SH-SY5Y (cell line): Measurements from ENCODE around the gene NUP93.

Experiments used
- GATA2 ChIP-seq: IDR thresholded peaks from 2 replicates; pipeline ENCODE4 v1.6.1; 2011; ENCODE audit warnings: mild to moderate bottlenecking, low read depth, low read length
- GATA3 ChIP-seq: IDR thresholded peaks from 2 replicates; pipeline ENCODE4 v1.6.1; 2011; ENCODE audit warnings: low read depth, mild to moderate bottlenecking, low read length, moderate library complexity

GRCh38 chr16:56886826-56887225, 156.9 kb downstream of the NUP93 start:
- TF ChIP-seq GATA2: no peak
- TF ChIP-seq GATA3: no peak
